Kidney (tissue), 14 donors: Measurements from ENCODE around the gene SYPL2. TPM values are rescaled to one million over a fixed set of nuclear protein-coding genes. Genes with fewer than 3 reads are reported as not detected.

ENCODE experiments used
- DNase-seq, 5 donors: peaks; one replicate each; pipeline ENCODE4 v3.0.0-alpha.2; 2013 to 2020
- FAIRE-seq: peaks from 2 replicates; lab custom pipeline; 2012; peaks lifted over from hg19 to GRCh38; lab: Jason Lieb, UNC
- H3K27ac ChIP-seq, 2 donors: one replicate each; pipeline ENCODE4 v1.7.0; 2013; ENCODE audit warnings: low read depth in 2 of 2, low read length in 2 of 2, inconsistent platforms in 1 of 2
- H3K27me3 ChIP-seq: one replicate; pipeline ENCODE4 v1.7.1; 2013; ENCODE audit warnings: low read length, inconsistent platforms; ENCODE audit not compliant: control insufficient read depth, insufficient read depth
- H3K36me3 ChIP-seq, 3 donors: one replicate each; pipeline versions ENCODE4 v1.7.0 to v1.7.1; 2013; ENCODE audit warnings: low read length in 3 of 3, control low read depth in 1 of 3, inconsistent platforms in 1 of 3; ENCODE audit not compliant: insufficient read depth in 3 of 3, control insufficient read depth in 2 of 3
- H3K4me1 ChIP-seq, 3 donors: one replicate each; pipeline versions ENCODE4 v1.7.0 to v1.7.1; 2013; ENCODE audit warnings: low read length in 3 of 3, inconsistent platforms in 1 of 3, low read depth in 1 of 3; ENCODE audit not compliant: control insufficient read depth in 2 of 3, insufficient read depth in 2 of 3
- H3K4me3 ChIP-seq, 3 donors: one replicate each; pipeline versions ENCODE4 v1.7.0 to v1.8.1; 2013; ENCODE audit warnings: low read length in 3 of 3, control low read depth in 1 of 3, inconsistent platforms in 1 of 3
- H3K9ac ChIP-seq, 3 donors: one replicate each; pipeline versions ENCODE4 v1.7.0 to v1.7.1; 2013; ENCODE audit warnings: low read length in 3 of 3, control low read depth in 1 of 3, inconsistent platforms in 1 of 3
- H3K9me3 ChIP-seq, 3 donors: one replicate each; pipeline versions ENCODE4 v1.7.0 to v1.7.1; 2013; ENCODE audit warnings: low read length in 3 of 3, control low read depth in 1 of 3, inconsistent platforms in 1 of 3; ENCODE audit not compliant: control insufficient read depth in 2 of 3, insufficient read depth in 1 of 3
- CTCF ChIP-seq: IDR thresholded peaks from 3 replicates; pipeline ENCODE4 v1.5.1; 2012; ENCODE audit warnings: mild to moderate bottlenecking, moderate library complexity, borderline replicate concordance; ENCODE audit not compliant: insufficient read depth; ENCODE audit errors: extremely low read depth
- intact Hi-C: fragments of 100-400 bp; cut with DNase I; formaldehyde crosslinking; loops from one replicate; pipeline ENCODE4 v1.11.1; 2022
- polyA plus RNA-seq: library from polyadenylated mRNA; stranded (reverse); fragments of 350-450 nt; fragmentation: Illumina TruSeq; extraction: RNeasy Lipid Tissue Mini Kit (QIAGEN cat#74804); gene quantifications from one replicate; pipeline ENCODE4 v1.2.3, GENCODE V29; 2014; ENCODE audit warnings: low read depth, low replicate concordance; ENCODE audit not compliant: insufficient read depth
- total RNA-seq: library from RNA; stranded (reverse); fragmentation: NEBNext Ultra II Directional; extraction: Animal tissue kit (Norgen Biotek cat#: 25700); gene quantifications from one replicate; pipeline ENCODE4 v1.2.1, GENCODE V29; 2021
- donor health status: control.
- donor health status: control.
- donor health status: control.
- donor health status: control.
- donor health status: control.
- donor health status: DM: yes; HTN: yes; CAD: no.
- donor health status: Normal renal cell carcinoma (clear cell type).

The SYPL2 gene
- total and polyA plus RNA-seq, 2 donors from 2014 or later, result 6.7 to 9.8 TPM

GRCh38 chr1:109495738-109496137 lies 29.4 kb downstream of the SYPL2 start:
- no peak for FAIRE-seq
- peaks cover 0 to 20% (median 8%) of the 10 kb centered on the region in 3 donors for H3K4me1 ChIP-seq

GRCh38 chr1:109497449-109498160 lies 31.3 kb downstream of the SYPL2 start:
- no peak for TF ChIP-seq CTCF
- Histone ChIP-seq H3K27me3 (no peaks in the 10 kb centered on the region), H3K9me3 (no peaks in the 10 kb centered on the region), H3K4me3 (no peak overlapping the region), H3K9ac (no peak overlapping the region), H3K36me3 (peaks cover 0 to 16% (median 15%) of the 10 kb centered on the region in 3 donors), H3K27ac (no peak overlapping the region), H3K4me1 (peaks cover 0 to 25% (median 8%) of the 10 kb centered on the region in 3 donors)
- intact Hi-C loops, result no loop called here
- FAIRE-seq (no peak), DNase-seq (no peak)

More at GRCh38 chr1:109495738-109496137, 29.4 kb downstream of the SYPL2 start:
- H3K4me3 ChIP-seq, result no peak overlapping the region
- no peaks in the 10 kb centered on the region for H3K9me3 ChIP-seq
- DNase-seq, result no peak
- peaks cover 0 to 16% (median 13%) of the 10 kb centered on the region in 3 donors for H3K36me3 ChIP-seq
- no peak for TF ChIP-seq CTCF
- intact Hi-C loops, result no loop called here
- no peak overlapping the region for H3K9ac ChIP-seq
- H3K27me3 ChIP-seq, result no peaks in the 10 kb centered on the region
- no peak overlapping the region for H3K27ac ChIP-seq

GRCh38 chr1:109498161-109498801 lies 31.9 kb downstream of the SYPL2 start:
- no peak for FAIRE-seq
- H3K27ac ChIP-seq, result no peak overlapping the region
- H3K9ac ChIP-seq, result no peak overlapping the region
- H3K4me3 ChIP-seq, result no peak overlapping the region
- peak in 4 of 5 donors; percentile 92 to 94 (median 92) for DNase-seq
- peaks cover 0 to 16% (median 15%) of the 10 kb centered on the region in 3 donors for H3K36me3 ChIP-seq
- TF ChIP-seq CTCF, result peak; percentile 27
- no peaks in the 10 kb centered on the region for H3K9me3 ChIP-seq
- intact Hi-C loops, result no loop called here
- no peaks in the 10 kb centered on the region for H3K27me3 ChIP-seq
- H3K4me1 ChIP-seq, result peaks cover 0 to 25% (median 8%) of the 10 kb centered on the region in 3 donors
